Astrocyte (in vitro differentiated cells and primary cell): ENCODE results near the gene HOXD11.

Source experiments
- EZH2 ChIP-seq: IDR thresholded peaks from 2 replicates; pipeline ENCODE4 v1.6.1; 2012; ENCODE audit warnings: mild to moderate bottlenecking, low read length, inconsistent platforms; ENCODE audit not compliant: insufficient read depth
- TF ChIP-seq, protein P1 (sequence below): IDR thresholded peaks from 2 replicates; pipeline ENCODE4 v1.5.1; 2011; ENCODE audit warnings: low read depth, mild to moderate bottlenecking, inconsistent platforms, low read length, moderate library complexity; ENCODE audit not compliant: insufficient read depth

DNA sequence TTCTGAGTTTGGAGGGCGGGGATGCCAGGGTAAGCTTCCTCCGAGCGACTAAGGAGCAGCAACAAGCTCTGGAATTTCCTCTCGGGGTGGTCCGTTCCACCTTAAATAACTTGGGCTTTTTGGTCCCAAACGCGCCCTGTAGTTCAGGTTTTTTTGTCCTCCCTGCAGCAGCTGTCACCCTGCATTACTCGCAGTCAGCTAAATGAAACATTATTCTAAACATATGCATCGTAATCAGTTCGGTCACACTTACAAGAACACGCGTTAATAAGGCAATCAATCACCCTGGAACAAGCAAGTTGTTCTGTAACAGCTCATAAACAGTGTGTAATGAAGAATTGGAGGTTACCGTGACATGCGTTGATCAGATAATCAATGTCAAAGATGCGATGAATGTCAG, 31.6 kb upstream of the HOXD11 start:
- TF ChIP-seq, protein P1, sequence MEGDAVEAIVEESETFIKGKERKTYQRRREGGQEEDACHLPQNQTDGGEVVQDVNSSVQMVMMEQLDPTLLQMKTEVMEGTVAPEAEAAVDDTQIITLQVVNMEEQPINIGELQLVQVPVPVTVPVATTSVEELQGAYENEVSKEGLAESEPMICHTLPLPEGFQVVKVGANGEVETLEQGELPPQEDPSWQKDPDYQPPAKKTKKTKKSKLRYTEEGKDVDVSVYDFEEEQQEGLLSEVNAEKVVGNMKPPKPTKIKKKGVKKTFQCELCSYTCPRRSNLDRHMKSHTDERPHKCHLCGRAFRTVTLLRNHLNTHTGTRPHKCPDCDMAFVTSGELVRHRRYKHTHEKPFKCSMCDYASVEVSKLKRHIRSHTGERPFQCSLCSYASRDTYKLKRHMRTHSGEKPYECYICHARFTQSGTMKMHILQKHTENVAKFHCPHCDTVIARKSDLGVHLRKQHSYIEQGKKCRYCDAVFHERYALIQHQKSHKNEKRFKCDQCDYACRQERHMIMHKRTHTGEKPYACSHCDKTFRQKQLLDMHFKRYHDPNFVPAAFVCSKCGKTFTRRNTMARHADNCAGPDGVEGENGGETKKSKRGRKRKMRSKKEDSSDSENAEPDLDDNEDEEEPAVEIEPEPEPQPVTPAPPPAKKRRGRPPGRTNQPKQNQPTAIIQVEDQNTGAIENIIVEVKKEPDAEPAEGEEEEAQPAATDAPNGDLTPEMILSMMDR, result no peak
- peak; percentile 36 for TF ChIP-seq EZH2
